ENCODE results near the gene RBP3.

Gene RBP3

GRCh38 chr10:47348138-47348651 lies at the start of gene RBP3:
RBP3 (plus strand) TSS chr10:47348363; CDS start chr10:47348485, 122 bp downstream.
- DNase-seq, result no peak

GRCh38 chr10:47298715-47299114 lies 49.4 kb upstream of the RBP3 start:
- DNase-seq, result no peak

DNA sequence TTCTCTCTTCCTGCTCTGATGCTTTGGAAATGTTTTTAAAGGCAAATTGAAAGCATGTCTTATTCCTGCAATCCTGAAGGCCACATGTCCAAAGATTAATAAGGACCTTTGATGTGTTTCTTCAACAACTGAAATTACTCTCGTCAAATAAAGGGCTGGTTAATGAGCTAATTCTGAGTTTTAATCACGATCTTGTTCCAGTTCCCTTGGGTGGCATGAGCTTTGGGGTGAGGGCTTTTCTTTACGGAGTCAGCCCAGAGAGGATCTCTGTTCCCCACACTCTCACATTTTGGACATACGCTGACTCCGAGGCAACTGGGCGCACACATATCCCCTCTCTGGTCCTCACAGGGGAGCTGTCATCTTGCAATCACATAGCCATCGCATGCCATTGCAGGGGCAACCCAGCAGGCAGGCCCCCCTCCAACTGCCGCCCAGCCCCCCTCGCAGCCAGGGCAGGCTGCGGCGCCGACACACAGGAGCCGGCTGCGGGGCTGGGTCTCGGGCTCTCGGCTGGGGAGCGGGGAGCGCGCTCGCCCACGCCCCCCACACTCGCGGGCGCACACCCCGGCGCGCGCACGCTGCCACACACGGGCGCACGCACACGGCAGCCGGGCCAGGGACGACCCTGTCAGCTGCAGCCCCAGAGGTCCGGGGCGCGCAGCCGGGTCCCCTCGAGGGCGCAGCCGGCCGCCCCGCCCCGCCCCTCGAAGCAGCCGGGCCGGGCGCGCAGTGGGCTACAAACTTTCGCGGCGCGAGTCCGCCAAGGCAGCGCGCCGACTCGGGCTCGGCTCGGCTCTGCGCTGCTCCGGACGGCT lies 48.3 kb upstream of the RBP3 start, which contains the start of gene GDF10:
Gene GDF10, plus strand, starts transcription at position 587 of the 818 bp plus-strand sequence. CDS start 455 bp downstream, outside the sequence.
- no peak for DNase-seq

- DNase-seq, result no peak
Observed at GRCh38 chr10:47300429-47300931, 47.7 kb upstream of the RBP3 start.

- DNase-seq, result no peak
Observed at GRCh38 chr10:47301833-47302232, 46.3 kb upstream of the RBP3 start.

DNA sequence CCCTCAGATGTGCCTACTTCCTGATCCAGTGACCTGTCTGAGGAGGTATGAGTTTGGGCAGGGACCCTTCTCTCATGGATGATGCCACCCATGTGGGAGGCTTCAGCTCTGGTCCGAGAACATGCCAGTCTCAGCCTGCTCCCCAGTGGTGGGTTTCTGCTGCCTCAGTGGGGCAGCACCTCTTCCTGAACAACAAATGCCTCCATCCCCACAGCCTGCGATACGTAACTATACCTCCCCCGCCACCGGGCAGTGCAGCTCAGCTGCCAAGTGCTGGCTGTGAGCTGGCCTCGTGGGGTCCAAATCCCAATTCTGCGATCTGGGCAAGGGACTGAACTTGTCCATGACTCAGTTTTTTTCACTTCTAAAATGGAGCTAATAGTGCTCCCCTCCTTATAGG lies 45.1 kb upstream of the RBP3 start:
- DNase-seq, result no peak

DNA sequence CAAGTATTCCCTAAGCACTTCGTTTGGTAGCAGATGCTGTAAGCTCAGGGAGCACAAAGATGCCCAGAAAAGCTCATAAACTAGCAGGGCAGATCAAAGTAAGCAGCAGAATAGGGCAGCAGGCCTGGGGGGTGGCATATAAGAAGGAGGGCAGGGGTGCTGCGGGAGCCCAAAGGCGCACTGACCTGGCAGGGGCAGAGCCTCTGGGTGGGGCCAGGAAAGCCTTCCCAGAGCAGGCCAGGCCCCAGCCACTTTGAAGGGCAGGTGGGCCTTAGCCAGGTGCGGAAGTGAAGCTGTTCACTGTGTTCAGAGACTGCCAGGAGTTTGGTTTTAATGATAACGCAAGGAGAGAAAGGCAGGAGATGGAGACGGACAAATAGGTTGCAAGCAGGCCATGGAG lies 44.3 kb upstream of the RBP3 start:
- DNase-seq, result no peak

DNA sequence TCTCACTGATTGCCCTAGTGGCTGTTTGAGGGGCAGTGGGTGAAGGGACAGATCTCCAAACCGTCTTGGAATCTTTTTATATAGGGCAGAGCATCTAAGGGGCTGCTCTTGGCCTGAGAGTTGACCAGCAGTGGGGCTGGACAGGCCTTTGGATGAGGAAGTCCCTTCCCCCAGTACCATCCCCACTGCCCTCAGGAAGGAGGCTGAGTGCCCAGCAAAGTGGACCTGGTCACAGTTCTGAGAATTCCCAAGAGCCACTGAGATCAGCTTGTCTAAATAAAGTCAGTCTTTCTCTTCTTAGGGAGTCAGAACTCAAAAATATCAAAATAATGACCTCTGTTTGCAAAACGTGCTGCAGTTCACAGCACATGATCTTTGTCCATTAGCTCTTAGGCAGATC lies 42.6 kb upstream of the RBP3 start:
- DNase-seq, result no peak

GRCh38 chr10:47306387-47307210 lies 41.6 kb upstream of the RBP3 start:
- no peak for DNase-seq

DNA sequence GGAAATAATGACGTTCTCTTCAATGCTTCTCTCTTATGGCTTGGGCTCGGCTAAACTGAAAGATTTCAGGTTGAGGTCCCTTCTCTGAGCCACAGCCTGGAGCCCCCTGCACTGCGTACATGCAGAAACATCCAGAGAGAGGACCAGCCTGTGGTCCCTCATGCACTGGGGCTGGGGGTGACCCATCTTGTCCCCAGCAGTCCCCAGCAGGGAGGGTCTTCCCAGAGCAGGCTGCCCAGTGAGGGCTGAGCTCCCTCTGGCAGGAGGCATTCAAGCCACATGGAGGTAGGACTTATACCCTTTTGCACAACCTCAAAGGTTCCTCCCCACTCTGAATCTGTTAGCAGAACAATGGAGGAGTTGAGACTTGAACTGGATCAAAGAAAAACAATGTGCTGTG lies 40.8 kb upstream of the RBP3 start:
- DNase-seq, result no peak

- no peak for DNase-seq
Observed at GRCh38 chr10:47308775-47309174, 39.4 kb upstream of the RBP3 start.

DNA sequence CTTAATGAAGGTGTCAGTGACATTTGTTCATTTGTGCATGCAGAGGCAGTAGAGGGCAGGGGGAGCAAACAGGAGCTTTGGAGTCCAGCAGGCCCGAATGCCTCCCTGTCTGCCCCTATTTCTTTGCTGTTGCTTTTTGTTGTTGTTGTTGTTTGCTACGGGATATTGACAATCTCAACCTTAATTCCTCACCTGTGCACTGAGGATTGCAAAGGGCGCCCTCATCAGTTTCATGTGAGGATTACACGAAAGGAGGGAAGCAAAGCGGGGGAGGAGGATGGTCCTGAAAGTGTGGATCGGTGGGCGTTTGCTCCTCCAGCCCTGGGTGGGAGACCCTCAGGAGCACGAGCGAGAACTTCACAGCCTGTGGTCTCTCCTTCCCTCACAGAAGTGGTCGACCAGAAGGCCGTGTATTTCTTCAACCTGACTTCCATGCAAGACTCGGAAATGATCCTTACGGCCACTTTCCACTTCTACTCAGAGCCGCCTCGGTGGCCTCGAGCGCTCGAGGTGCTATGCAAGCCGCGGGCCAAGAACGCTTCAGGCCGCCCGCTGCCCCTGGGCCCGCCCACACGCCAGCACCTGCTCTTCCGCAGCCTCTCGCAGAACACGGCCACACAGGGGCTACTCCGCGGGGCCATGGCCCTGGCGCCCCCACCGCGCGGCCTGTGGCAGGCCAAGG lies 38.6 kb upstream of the RBP3 start:
- peak; percentile 21 for DNase-seq

GRCh38 chr10:47310090-47310505 lies 38.1 kb upstream of the RBP3 start:
- DNase-seq, result no peak

DNA sequence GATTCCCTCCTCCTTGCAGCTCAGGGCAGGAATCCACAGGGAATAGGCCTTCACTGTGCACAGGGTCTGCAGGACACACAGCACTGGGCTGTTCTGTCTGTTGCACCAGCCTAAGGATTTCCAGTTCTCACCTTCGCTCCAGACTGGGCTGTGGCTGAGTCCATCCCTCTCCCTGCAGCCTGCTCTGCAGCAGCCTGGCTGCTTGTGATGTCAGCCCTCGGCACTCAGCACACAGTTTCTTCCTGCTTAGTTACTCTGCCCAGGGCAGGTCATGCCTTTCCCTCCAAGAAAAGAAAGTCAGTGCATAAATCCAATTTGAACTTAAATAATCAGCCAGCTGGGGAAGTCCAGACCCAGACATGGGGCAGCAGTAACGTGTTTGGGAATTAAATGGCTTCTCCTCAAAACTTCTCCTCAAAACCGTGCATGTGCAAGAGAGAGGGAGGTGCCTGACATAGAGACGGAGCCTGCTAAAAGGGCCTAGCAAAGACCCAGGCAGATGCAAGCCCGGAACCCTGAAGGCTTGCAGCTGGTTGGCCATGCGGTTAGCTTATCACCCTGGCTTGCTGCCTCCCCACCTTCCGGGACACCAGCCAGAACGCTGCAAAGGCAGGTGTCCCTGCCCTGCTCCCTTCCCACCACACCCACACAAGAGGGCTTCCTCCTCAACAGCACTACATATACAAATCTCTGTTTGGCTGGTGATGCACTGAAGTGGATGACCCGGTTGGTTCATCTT lies 36.8 kb upstream of the RBP3 start:
- DNase-seq, result peak; percentile 60

DNA sequence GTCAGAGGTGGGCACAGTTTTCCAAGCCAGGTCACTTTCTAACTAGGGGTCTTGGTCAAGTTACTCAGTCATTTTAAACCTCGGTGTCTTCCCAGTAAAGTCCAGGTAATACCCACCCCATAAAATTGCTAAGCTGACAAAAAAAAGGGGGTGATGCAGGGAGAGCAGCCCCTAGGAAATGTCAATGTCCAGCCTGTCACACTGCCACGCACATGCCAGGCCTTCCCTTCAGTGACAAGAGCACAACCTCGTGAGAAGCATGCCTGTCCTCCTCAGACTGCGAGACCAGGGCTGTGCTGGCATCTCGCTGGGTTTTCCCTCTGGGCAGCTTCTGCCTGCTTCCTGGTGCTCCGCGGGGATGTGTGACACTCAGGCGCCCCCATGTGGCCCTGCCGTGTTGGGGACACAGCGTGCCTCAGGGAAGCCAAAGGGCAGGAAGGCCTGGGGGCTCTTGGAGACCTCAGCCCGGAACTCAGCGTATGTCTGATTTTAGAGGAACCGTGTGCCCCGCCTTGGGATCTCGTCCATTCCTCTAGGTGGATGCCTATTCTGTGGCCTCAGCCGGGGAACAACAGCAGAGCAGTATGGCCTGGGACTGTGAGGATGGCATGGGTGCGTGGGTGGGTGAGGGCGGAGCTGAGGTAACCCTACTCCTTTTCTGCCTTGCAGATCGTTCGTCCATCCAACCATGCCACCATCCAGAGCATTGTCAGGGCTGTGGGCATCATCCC lies 36.1 kb upstream of the RBP3 start:
- peak; percentile 24 for DNase-seq

DNA sequence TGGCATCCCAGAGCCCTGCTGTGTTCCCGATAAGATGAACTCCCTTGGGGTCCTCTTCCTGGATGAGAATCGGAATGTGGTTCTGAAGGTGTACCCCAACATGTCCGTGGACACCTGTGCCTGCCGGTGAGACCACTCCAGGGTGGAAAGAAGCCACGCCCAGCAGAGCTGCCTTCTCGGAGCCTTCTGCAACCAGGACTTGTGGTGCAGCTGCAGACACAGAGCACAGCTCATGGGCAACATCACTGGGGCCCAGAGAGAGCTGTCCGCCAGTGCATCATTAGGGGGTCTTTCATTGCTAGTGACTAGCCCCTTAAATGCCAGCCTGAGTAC lies 35.5 kb upstream of the RBP3 start:
- DNase-seq, result no peak

GRCh38 chr10:47314416-47314970 lies 33.7 kb upstream of the RBP3 start:
- no peak for DNase-seq

GRCh38 chr10:47315421-47315820 lies 32.7 kb upstream of the RBP3 start:
- no peak for DNase-seq

DNA sequence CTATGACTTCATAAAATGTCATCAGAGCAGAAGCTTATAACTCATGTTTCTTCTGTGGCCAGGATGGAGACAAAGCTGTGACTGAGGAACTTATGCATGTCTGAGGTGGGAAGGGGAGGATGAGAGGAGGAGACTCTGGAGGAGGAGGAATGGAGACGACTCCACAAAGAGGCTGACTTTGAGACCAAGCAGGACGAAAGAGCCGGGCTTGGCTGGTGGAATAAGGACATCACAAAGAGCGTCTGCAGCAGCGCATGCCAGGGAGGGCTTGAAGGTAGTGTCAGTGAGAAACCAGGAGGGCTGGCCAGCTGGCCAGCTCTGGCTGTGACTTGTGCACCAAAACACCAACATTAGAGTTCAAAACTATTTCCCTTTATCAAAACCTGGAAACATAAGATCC lies 32.0 kb upstream of the RBP3 start:
- no peak for DNase-seq

DNA sequence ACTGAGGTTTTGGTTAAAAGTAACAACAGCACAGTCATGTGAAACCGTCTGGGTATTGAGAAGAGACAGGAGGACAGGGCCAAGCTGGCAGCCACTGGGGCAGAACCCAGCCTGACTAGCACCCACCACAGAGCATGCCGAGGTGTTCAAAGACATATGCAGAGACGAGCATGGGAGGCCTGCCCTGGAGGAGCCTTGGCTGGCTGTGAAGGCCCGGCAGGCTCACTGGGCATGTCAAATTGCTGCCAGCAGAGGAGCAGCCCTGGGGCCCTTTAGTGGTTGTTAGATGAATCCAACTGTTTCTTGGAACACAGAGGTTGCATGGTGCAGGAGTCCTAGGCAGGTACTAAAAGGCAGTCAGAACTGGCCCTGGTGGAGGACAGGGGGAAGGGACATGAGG lies 30.9 kb upstream of the RBP3 start:
- DNase-seq, result no peak

GRCh38 chr10:47318706-47319105 lies 29.5 kb upstream of the RBP3 start:
- no peak for DNase-seq

Data from NCI-H1105 (cell line).